KMS-11 (cell line): Measurements from ENCODE around the gene NTN3.
A peak's percentile ranks its signal among the peaks of the same experiment; 100 is the strongest.

Experiments
- H2AFZ ChIP-seq: fragments of 200-600 bp; sonication (generic); 2 replicates; pipeline ENCODE4 v1.6.1; 2016; ENCODE audit warnings: antibody characterized with exemption, mixed run types, low read depth
- H3K27ac ChIP-seq: fragments of 200-600 bp; sonication (generic); 2 replicates; pipeline ENCODE4 v1.6.1; 2016; ENCODE audit warnings: mild to moderate bottlenecking, mixed run types
- H3K27me3 ChIP-seq: fragments of 200-600 bp; sonication (generic); 2 replicates; pipeline ENCODE4 v1.6.1; 2017; ENCODE audit warnings: mild to moderate bottlenecking, low read depth, mixed run types, moderate library complexity; ENCODE audit not compliant: insufficient read depth
- H3K36me3 ChIP-seq: fragments of 200-600 bp; sonication (generic); 2 replicates; pipeline ENCODE4 v1.6.1; 2017; ENCODE audit warnings: mild to moderate bottlenecking, mixed run types; ENCODE audit not compliant: insufficient read depth
- H3K4me1 ChIP-seq: fragments of 200-600 bp; sonication (generic); 2 replicates; pipeline ENCODE4 v1.6.1; 2016; ENCODE audit warnings: mild to moderate bottlenecking, low read depth, mixed run types; ENCODE audit not compliant: poor library complexity, severe bottlenecking
- H3K4me2 ChIP-seq: fragments of 200-600 bp; sonication (generic); 2 replicates; pipeline ENCODE4 v1.7.0; 2016; ENCODE audit warnings: mild to moderate bottlenecking, mixed run types
- H3K4me3 ChIP-seq: fragments of 200-600 bp; sonication (generic); IDR thresholded peaks from 2 replicates; pipeline ENCODE4 v1.6.1; 2017; ENCODE audit warnings: low read depth, low read length, mixed read lengths; ENCODE audit not compliant: insufficient read depth
- H3K79me2 ChIP-seq: fragments of 200-600 bp; sonication (generic); 2 replicates; pipeline ENCODE4 v1.6.1; 2016; ENCODE audit warnings: low read depth, mixed run types; ENCODE audit not compliant: insufficient read depth
- H3K9ac ChIP-seq: fragments of 200-600 bp; sonication (generic); 2 replicates; pipeline ENCODE4 v1.6.1; 2016; ENCODE audit warnings: mild to moderate bottlenecking, mixed run types
- H4K20me1 ChIP-seq: fragments of 200-600 bp; sonication (generic); 2 replicates; pipeline ENCODE4 v1.6.1; 2016; ENCODE audit warnings: mild to moderate bottlenecking, mixed run types; ENCODE audit not compliant: insufficient read depth
- CTCF ChIP-seq: fragments of 200-600 bp; sonication (generic); conservative IDR thresholded peaks from 2 replicates; pipeline ENCODE4 v1.6.1; 2017; ENCODE audit warnings: low read depth, mild to moderate bottlenecking, antibody characterized with exemption, low read length, moderate library complexity, mixed read lengths

NTN3 gene

GRCh38 chr16:2517954-2518605 is 47.0 kb downstream of the NTN3 start:
- no peak overlapping the region for H3K4me2 ChIP-seq
- no peak overlapping the region for H2AFZ ChIP-seq
- H3K4me3 ChIP-seq = no peak overlapping the region
- peaks cover 4% of the 10 kb centered on the region; the same call in 1 of the 2 replicates for H4K20me1 ChIP-seq
- TF ChIP-seq CTCF = no peak
- H3K27ac ChIP-seq = no peak overlapping the region; the same call in 1 of the 2 replicates
- no peaks in the 10 kb centered on the region for H3K27me3 ChIP-seq
- H3K36me3 ChIP-seq = no peaks in the 10 kb centered on the region
- H3K9ac ChIP-seq = no peak overlapping the region
- peaks cover 36% of the 10 kb centered on the region for H3K4me1 ChIP-seq
- H3K79me2 ChIP-seq = peaks cover 79% of the 10 kb centered on the region

GRCh38 chr16:2518823-2519710 is 48.0 kb downstream of the NTN3 start:
- no peak overlapping the region for H3K9ac ChIP-seq
- H3K79me2 ChIP-seq = peaks cover 76% of the 10 kb centered on the region
- no peaks in the 10 kb centered on the region for H3K27me3 ChIP-seq
- H3K36me3 ChIP-seq = no peaks in the 10 kb centered on the region
- no peak overlapping the region for H3K4me2 ChIP-seq
- TF ChIP-seq CTCF = no peak
- no peak overlapping the region for H3K4me3 ChIP-seq
- H4K20me1 ChIP-seq = peaks cover 4% of the 10 kb centered on the region; the same call in 1 of the 2 replicates
- H3K27ac ChIP-seq = no peak overlapping the region
- H2AFZ ChIP-seq = no peak overlapping the region
- H3K4me1 ChIP-seq = peaks cover 34% of the 10 kb centered on the region

- H4K20me1 ChIP-seq = peaks cover 4% of the 10 kb centered on the region; the same call in 1 of the 2 replicates
- H3K4me1 ChIP-seq = peaks cover 34% of the 10 kb centered on the region
- no peak overlapping the region for H2AFZ ChIP-seq
- no peak for TF ChIP-seq CTCF
- no peaks in the 10 kb centered on the region for H3K27me3 ChIP-seq
- no peak overlapping the region for H3K27ac ChIP-seq
- H3K79me2 ChIP-seq = peaks cover 71% of the 10 kb centered on the region
- H3K36me3 ChIP-seq = no peaks in the 10 kb centered on the region
- H3K4me2 ChIP-seq = no peak overlapping the region
- no peak overlapping the region for H3K9ac ChIP-seq
- H3K4me3 ChIP-seq = no peak overlapping the region
Observed at GRCh38 chr16:2519711-2520080, 48.6 kb downstream of the NTN3 start.

- H4K20me1 ChIP-seq = no peaks in the 10 kb centered on the region; the same call in 1 of the 2 replicates
- H3K36me3 ChIP-seq = no peaks in the 10 kb centered on the region
- no peaks in the 10 kb centered on the region for H3K27me3 ChIP-seq
- peak within 1 kb of the TSS; percentile 74 for H3K4me2 ChIP-seq
- peak within 1 kb of the TSS; percentile 52; the same call in 1 of the 2 replicates for H3K27ac ChIP-seq
- H3K79me2 ChIP-seq = peaks cover 66% of the 10 kb centered on the region
- peak within 1 kb of the TSS; percentile 66; the same call in 1 of the 2 replicates for H3K9ac ChIP-seq
- H3K4me3 ChIP-seq = no peak within 1 kb of the TSS
- peaks cover 30% of the 10 kb centered on the region for H3K4me1 ChIP-seq
- H2AFZ ChIP-seq = peak within 1 kb of the TSS; percentile 19; the same call in 1 of the 2 replicates
- no peak for TF ChIP-seq CTCF
Observed at GRCh38 chr16:2520097-2520783, 49.1 kb downstream of the NTN3 start, which contains the start of gene AMDHD2. Gene AMDHD2 (plus strand): TSS chr16:2520371. CDS start chr16:2520459, 88 bp downstream.
